GM12864 (cell line): ENCODE results near the gene NCOA4.
"Not testable (repeated sequence)": the region's sequence is repeated elsewhere in the genome, so short reads cannot be mapped to it uniquely, and the experiment has no call there.

Experiments used
- DNase-seq: peaks from one replicate; pipeline ENCODE4 v3.0.0-alpha.2; 2011; ENCODE audit warnings: low read depth
- H3K4me3 ChIP-seq: 2 replicates; pipeline ENCODE4 v1.5.1; 2011; ENCODE audit warnings: mild to moderate bottlenecking, low read depth, low read length, control low read depth
- TF ChIP-seq, protein P1 (sequence below): IDR thresholded peaks from 2 replicates; pipeline ENCODE4 v1.5.1; 2011; ENCODE audit warnings: low read depth, mild to moderate bottlenecking, moderate library complexity, low read length, control low read depth, inconsistent platforms; ENCODE audit errors: missing control alignments

The NCOA4 gene

DNA sequence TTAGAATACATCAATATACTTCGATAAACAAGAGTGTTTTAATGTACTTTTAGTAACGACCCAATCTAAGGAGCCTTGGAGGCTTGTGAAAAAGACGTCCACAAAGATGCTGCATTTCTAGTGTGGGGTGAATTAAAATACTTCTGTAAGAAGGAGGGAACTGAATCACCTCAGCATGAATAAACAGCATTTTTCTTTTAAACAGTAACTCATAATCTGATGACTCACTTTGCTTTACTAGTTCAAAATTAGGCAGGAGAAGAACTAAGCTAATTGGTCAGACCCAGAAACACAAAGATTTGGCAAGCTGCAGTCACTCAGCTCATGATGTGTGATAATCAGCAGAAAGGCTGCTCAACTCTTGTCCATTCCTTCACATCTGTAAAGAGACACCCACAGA is 24.2 kb downstream of the NCOA4 start:
- H3K4me3 ChIP-seq, result no peak overlapping the region
- no peak for DNase-seq
- TF ChIP-seq, protein P1, sequence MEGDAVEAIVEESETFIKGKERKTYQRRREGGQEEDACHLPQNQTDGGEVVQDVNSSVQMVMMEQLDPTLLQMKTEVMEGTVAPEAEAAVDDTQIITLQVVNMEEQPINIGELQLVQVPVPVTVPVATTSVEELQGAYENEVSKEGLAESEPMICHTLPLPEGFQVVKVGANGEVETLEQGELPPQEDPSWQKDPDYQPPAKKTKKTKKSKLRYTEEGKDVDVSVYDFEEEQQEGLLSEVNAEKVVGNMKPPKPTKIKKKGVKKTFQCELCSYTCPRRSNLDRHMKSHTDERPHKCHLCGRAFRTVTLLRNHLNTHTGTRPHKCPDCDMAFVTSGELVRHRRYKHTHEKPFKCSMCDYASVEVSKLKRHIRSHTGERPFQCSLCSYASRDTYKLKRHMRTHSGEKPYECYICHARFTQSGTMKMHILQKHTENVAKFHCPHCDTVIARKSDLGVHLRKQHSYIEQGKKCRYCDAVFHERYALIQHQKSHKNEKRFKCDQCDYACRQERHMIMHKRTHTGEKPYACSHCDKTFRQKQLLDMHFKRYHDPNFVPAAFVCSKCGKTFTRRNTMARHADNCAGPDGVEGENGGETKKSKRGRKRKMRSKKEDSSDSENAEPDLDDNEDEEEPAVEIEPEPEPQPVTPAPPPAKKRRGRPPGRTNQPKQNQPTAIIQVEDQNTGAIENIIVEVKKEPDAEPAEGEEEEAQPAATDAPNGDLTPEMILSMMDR, result no peak

GRCh38 chr10:46005383-46005782 is 25.0 kb downstream of the NCOA4 start:
- TF ChIP-seq, protein P1, result no peak
- no peak overlapping the region for H3K4me3 ChIP-seq
- no peak for DNase-seq

GRCh38 chr10:46004963-46005362 is 25.5 kb downstream of the NCOA4 start:
- DNase-seq, result no peak
- TF ChIP-seq, protein P1, result no peak
- H3K4me3 ChIP-seq, result no peak overlapping the region

DNA sequence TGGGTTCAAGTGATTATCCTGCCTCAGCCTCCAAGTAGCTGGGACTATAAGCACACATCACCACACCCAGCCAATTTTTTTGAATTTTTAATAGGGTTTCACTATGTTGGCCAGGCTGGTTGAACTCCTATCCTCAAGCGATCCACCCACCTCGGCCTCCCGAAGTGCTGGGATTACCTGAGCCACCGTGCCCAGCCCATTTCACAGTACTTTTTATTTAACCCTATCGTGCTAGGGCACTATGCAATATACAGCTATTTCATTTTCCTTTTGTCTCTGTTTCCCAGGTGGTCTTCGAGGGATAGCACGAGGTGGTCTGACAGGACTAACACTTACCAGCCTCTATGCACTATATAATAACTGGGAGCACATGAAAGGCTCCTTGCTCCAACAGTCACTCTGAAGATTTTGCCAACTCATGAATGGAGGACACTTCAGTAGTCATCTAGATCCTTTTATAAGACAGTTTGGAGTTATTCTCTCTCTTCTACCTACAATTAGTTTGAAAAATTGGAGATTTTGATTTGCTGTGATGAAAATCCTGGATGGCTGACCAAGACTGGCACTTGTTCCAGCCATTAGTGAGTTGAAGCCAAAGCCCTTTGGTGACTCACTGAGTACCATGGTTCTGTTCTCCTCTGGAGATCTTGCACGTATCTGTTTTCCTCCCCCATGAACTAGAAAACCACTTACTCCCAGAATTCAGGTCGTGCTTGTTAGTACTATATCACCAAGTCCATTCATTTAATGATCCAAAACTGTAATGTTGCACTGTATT is 27.3 kb downstream of the NCOA4 start:
- TF ChIP-seq, protein P1, result no peak
- DNase-seq, result no peak
- H3K4me3 ChIP-seq, result no peak overlapping the region

- DNase-seq, H3K4me3 ChIP-seq: not testable (repeated sequence)
Observed at GRCh38 chr10:46002189-46002687, 28.2 kb downstream of the NCOA4 start.

GRCh38 chr10:46001187-46001756 is 29.2 kb downstream of the NCOA4 start:
- no peak for DNase-seq
- no peak overlapping the region for H3K4me3 ChIP-seq
- TF ChIP-seq, protein P1, result no peak

DNA sequence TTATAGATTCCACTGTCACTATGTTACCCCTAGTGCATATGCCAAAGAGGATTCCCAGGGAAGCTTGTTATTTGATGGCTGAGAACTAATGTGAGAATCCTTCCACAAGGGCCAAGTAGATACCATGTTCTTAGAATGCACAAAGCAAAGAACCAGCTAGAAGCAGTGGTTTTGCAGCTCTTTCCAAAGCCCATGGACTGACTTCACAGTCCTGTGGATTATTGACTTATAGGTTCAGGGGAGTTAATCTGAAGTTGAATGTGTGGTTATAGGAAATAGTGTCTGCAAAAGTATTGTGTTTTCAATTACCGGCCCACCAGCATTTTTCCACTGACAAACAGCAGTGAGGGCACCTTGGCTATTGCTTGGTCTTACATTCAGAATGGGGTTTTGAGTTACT is 29.9 kb downstream of the NCOA4 start:
- DNase-seq, result no peak
- H3K4me3 ChIP-seq, result no peak overlapping the region
- TF ChIP-seq, protein P1, result no peak

DNA sequence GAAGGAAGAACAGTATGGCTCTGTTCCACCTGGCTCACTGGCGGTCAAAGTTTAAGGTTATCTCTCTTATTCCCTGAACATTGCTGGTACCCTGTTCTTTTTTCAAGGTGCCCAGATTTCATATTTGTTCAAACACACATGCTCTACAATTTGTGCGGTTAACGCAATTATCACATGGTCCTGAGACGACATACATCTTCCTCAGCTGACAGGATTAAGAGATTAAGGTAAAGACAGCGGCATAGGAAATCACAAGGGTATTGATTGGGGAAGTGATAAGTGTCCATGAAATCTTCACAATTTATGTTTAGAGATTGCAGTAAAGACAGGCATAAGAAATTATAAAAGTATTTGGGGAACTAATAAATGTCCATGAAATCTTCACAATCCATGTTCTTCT is 30.5 kb downstream of the NCOA4 start:
- not testable (repeated sequence) for DNase-seq, H3K4me3 ChIP-seq
